ENCODE measurements around the gene ZBTB2. TPM values are rescaled to one million over a fixed set of nuclear protein-coding genes. Genes with fewer than 3 reads are reported as not detected.

ZBTB2 gene
- total and polyA plus RNA-seq, 10 of the 15 experiments (the other 5 are each of a cell fraction or from before 2014, with no cell fraction given) = 4.2 to 21.9 (median 15.0) TPM

DNA sequence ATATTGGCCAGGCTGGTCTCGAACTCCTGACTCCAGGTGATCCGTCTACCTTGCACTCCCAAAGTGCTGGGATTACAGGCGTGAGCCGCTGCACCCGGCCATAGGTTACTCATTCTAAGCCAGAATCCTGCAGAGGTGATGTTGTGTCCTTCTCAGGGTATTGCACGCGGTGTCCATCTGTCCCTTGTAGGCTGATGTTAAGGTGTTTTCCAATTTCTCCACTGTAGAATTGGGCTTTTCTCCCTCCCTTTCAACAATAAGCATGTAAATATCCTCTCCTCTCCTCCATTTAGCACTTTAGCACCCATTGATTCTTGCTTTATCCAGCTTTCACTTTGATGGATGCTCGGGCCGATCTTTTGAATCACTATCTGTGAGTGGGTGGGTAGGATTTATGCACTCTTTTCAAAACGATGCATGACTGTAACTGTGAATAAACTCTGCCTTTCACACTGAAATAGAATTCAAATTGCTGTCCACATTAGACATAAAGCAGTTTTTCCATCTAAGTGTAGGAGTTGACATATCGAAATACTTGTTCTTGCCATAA lies 52.6 kb downstream of the ZBTB2 start:
- ChIA-PET RAD21 (ENCODE audit: unreplicated experiment) (no interaction called here), POLR2A (no interaction called here), SMC1A (ENCODE audit: uncharacterized antibody, unreplicated experiment) (interaction anchor here (1.6 kb wide), 1 partner anchor 11 kb away, joined by 4 read pairs; no protein-coding TSS in a partner anchor), CTCF (interaction anchor here (0.9 to 1.4 kb wide), 3 partner anchors 14 to 447 kb away, joined by 3 to 6 read pairs (median 6); no protein-coding TSS in a partner anchor)
- intact Hi-C loops (cut with micrococcal nuclease; ENCODE audit: unreplicated experiment) = loop anchor here (10.0 kb wide), 1 partner anchor 924 kb away; no protein-coding TSS in a partner anchor
- Histone ChIP-seq H3K9me3 (replicated peaks; ENCODE audit: control insufficient read depth, insufficient read depth, low read length) (no peaks in the 10 kb centered on the region; the same call in 2 of the 3 replicates), H3K27me3 (replicated peaks in 1 of 2; ENCODE audit: control insufficient read depth in 2 of 2, insufficient read depth in 2 of 2, low read length in 1 of 2) (no peaks in the 10 kb centered on the region), H3K79me2 (ENCODE audit: control insufficient read depth, insufficient read depth, low read length) (no peaks in the 10 kb centered on the region), H3K27ac (ENCODE audit: control insufficient read depth, insufficient read depth) (no peak overlapping the region), H3K4me3 (no peak overlapping the region), H3K9ac (ENCODE audit: control insufficient read depth, insufficient read depth, low read length) (no peak overlapping the region), H2AFZ (ENCODE audit: control insufficient read depth, low read depth, low read length) (no peak overlapping the region), H3K4me2 (ENCODE audit: control insufficient read depth, insufficient read depth) (no peak overlapping the region), H3K36me3 (ENCODE audit: control insufficient read depth in 2 of 2, insufficient read depth in 2 of 2, low read length in 1 of 2) (no peaks in the 10 kb centered on the region), H4K20me1 (ENCODE audit: control insufficient read depth, insufficient read depth) (no peaks in the 10 kb centered on the region), H3K4me1 (ENCODE audit: control insufficient read depth, insufficient read depth, low read length) (no peaks in the 10 kb centered on the region)
- WGBS (ENCODE audit: insufficient coverage, insufficient replicate concordance, low lambda C conversion rate, missing lambda C conversion rate) = 70% methylated on average over 11 of the region's 11 CpGs
- BruUV-seq (replicated peaks) = no TSS peak
- ATAC-seq (no peak), FAIRE-seq (no peak), DNase-seq (ENCODE audit: low read depth, low spot score) (no peak)
- in situ Hi-C loops (cut with MboI) = no loop called here
- no peak for TF ChIP-seq GATAD2B (conservative IDR thresholded peaks at IDR 0.05; ENCODE audit: low read depth)
- TF ChIP-seq, protein P1, sequence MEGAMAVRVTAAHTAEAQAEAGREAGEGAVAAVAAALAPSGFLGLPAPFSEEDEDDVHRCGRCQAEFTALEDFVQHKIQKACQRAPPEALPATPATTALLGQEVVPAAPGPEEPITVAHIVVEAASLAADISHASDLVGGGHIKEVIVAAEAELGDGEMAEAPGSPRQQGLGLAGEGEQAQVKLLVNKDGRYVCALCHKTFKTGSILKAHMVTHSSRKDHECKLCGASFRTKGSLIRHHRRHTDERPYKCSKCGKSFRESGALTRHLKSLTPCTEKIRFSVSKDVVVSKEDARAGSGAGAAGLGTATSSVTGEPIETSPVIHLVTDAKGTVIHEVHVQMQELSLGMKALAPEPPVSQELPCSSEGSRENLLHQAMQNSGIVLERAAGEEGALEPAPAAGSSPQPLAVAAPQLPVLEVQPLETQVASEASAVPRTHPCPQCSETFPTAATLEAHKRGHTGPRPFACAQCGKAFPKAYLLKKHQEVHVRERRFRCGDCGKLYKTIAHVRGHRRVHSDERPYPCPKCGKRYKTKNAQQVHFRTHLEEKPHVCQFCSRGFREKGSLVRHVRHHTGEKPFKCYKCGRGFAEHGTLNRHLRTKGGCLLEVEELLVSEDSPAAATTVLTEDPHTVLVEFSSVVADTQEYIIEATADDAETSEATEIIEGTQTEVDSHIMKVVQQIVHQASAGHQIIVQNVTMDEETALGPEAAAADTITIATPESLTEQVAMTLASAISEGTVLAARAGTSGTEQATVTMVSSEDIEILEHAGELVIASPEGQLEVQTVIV (IDR thresholded peaks at IDR 0.05; ENCODE audit: borderline replicate concordance, partially characterized antibody) = no peak
- TF ChIP-seq, protein P2, sequence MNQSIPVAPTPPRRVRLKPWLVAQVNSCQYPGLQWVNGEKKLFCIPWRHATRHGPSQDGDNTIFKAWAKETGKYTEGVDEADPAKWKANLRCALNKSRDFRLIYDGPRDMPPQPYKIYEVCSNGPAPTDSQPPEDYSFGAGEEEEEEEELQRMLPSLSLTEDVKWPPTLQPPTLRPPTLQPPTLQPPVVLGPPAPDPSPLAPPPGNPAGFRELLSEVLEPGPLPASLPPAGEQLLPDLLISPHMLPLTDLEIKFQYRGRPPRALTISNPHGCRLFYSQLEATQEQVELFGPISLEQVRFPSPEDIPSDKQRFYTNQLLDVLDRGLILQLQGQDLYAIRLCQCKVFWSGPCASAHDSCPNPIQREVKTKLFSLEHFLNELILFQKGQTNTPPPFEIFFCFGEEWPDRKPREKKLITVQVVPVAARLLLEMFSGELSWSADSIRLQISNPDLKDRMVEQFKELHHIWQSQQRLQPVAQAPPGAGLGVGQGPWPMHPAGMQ (IDR thresholded peaks at IDR 0.05; ENCODE audit: borderline replicate concordance) = no peak
- no peak for TF ChIP-seq FOS (IDR thresholded peaks at IDR 0.05; ENCODE audit: borderline replicate concordance, extremely low read depth, insufficient read length)
- no peak for TF ChIP-seq CHD2 (IDR thresholded peaks at IDR 0.05; ENCODE audit: borderline replicate concordance, low read depth, low read length)
- TF ChIP-seq SMAD1 (IDR thresholded peaks at IDR 0.05; ENCODE audit: low read depth, partially characterized antibody) = no peak
- TF ChIP-seq SREBF1 (IDR thresholded peaks at IDR 0.05; ENCODE audit: low read length) = no peak
- TF ChIP-seq MTA3 (IDR thresholded peaks at IDR 0.05; ENCODE audit: borderline replicate concordance, low read length) = no peak
- no peak for TF ChIP-seq KLF5 (IDR thresholded peaks at IDR 0.05; ENCODE audit: partially characterized antibody)
- TF ChIP-seq TCF7 (IDR thresholded peaks at IDR 0.05; ENCODE audit: borderline replicate concordance) = no peak
- TF ChIP-seq RB1 (IDR thresholded peaks at IDR 0.05; ENCODE audit: borderline replicate concordance) = no peak
- no peak for TF ChIP-seq PML (IDR thresholded peaks at IDR 0.05; ENCODE audit: low read length)
- TF ChIP-seq, protein P3, sequence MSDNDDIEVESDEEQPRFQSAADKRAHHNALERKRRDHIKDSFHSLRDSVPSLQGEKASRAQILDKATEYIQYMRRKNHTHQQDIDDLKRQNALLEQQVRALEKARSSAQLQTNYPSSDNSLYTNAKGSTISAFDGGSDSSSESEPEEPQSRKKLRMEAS (IDR thresholded peaks at IDR 0.05; ENCODE audit: low read depth, low read length) = no peak
- TF ChIP-seq NFIC (IDR thresholded peaks at IDR 0.05; ENCODE audit: low read depth, low read length) = no peak
- TF ChIP-seq, protein P4, sequence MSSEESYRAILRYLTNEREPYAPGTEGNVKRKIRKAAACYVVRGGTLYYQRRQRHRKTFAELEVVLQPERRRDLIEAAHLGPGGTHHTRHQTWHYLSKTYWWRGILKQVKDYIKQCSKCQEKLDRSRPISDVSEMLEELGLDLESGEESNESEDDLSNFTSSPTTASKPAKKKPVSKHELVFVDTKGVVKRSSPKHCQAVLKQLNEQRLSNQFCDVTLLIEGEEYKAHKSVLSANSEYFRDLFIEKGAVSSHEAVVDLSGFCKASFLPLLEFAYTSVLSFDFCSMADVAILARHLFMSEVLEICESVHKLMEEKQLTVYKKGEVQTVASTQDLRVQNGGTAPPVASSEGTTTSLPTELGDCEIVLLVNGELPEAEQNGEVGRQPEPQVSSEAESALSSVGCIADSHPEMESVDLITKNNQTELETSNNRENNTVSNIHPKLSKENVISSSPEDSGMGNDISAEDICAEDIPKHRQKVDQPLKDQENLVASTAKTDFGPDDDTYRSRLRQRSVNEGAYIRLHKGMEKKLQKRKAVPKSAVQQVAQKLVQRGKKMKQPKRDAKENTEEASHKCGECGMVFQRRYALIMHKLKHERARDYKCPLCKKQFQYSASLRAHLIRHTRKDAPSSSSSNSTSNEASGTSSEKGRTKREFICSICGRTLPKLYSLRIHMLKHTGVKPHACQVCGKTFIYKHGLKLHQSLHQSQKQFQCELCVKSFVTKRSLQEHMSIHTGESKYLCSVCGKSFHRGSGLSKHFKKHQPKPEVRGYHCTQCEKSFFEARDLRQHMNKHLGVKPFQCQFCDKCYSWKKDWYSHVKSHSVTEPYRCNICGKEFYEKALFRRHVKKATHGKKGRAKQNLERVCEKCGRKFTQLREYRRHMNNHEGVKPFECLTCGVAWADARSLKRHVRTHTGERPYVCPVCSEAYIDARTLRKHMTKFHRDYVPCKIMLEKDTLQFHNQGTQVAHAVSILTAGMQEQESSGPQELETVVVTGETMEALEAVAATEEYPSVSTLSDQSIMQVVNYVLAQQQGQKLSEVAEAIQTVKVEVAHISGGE (CRISPR knock-in tag; IDR thresholded peaks at IDR 0.05) = no peak
- TF ChIP-seq MXI1 (IDR thresholded peaks at IDR 0.05; ENCODE audit: low read depth, low read length) = no peak
- no peak for TF ChIP-seq TCF3 (IDR thresholded peaks at IDR 0.05; ENCODE audit: borderline replicate concordance, insufficient read depth, low read depth, low read length)
- TF ChIP-seq BMI1 (IDR thresholded peaks at IDR 0.05; ENCODE audit: borderline replicate concordance) = no peak
